Activated CD4-positive, alpha-beta T cell treated with anti-CD3 and anti-CD28 coated beads for 1 hour (primary cell): Measurements from ENCODE around the gene KLF16.

Experiments used
- DNase-seq: peaks from one replicate; pipeline ENCODE4 v3.0.0-alpha.2; 2020

KLF16 gene

DNA sequence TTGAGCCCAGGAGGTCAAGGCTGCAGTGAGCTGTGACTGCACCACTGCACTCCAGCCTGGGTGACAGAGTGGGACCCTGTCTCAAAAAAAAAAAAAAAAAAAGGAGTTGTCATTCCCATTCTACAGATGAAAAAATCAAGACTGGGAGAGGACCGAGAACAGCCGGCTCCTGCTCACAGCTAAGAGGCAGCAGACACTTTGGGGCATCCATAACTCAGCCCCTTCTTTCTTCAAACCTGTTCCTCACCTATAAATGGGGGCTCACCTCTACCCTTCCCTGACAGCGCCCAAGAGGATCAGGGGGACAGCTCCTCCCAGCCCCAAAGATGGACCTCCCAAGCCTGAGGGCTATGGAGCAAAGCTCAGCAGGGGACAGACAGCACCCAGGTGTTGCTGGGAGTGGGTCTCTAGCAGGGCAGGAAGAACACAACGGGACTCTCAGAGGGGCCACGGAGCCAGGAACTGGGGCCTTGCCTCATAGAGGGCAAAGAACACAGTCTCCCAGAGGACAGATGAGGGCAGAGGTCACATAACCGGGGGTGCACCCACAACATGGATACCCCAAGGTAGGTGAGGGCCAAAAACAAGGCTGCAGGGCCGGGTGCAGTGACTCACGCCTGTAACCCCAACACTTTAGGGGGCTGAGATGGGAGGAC, 3.4 kb upstream of the KLF16 start:
- DNase-seq: no peak

DNA sequence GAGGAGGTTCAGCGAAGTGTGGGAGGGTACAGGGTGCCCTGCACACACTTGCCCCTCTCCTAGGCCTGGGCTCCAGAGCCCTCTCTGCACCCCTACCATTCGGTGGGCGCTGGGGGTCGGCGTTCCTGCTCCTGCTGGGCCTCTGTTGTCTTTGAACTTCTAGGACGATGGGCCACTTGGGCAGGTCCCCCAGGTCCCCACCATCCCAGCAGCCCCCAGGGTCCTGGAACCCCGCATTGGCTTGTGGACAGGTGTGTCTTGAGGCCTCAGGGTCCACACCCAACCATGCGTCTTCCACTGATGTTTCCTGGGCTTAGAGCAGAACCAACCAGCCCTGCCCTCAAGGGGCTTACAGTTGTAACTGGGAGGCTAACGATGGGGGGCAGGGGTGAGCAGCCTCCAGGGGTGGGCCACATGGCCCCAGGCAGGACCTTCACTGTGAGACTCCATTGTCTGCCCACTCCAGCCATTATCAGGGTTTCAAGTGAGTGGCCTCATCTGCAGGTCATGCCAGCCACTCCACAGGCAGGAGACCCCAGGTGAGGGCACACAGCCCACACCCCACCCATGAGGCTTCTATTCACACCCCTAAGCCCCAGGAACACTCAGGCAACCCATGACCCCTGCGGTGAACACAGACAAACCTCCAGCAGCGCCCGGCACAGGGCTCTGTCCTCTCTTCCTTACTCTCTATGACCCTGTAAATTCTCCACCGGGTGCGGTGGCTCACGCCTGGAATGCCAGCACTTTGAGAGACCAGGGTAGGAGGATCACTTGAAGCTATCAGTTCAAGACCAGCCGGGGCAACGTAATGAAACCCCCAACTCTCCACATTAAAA, 2.0 kb upstream of the KLF16 start:
- no peak for DNase-seq

DNA sequence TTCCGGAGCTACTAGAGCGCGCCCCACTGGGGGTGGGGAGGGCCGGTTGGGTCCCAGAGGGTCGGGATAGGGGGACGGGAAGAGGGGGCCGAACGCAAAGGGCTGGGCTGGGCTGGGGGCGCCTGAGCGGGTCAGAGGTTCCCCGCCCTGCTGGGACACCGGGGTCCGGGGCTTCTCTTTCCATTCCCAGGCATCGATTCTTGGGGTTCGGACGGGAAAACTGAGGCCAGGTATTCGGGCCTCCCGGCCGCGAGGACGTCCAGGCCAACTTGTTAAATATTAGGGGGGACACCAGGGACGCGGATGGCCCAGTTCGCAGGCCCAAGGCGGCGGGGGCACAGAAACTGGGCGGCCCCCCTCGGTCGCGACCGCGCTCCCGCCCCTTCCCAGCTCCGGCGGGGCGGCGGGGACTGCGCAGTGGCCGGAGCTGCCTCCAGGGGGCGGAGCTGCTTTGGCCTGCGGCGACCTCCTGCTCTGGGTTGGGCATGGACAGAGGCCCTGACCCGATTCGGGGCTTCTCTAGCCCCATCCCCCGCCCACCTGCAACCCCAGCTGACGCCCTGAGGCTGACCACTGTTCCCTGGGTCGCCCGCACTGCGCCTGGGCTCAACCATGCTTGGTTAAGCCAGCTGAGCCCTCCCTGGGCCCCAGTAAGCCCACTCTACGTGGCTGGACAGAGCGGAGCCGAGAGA, 1.2 kb upstream of the KLF16 start:
- DNase-seq: no peak

- DNase-seq: peak; percentile 90
These were observed 480 bp upstream of the KLF16 start for GRCh38 chr19:1863638-1864479.

- DNase-seq: no peak
These were observed 703 bp downstream of the KLF16 start for GRCh38 chr19:1862424-1863327.

GRCh38 chr19:1862068-1862423, 1.3 kb downstream of the KLF16 start:
- DNase-seq: no peak

DNA sequence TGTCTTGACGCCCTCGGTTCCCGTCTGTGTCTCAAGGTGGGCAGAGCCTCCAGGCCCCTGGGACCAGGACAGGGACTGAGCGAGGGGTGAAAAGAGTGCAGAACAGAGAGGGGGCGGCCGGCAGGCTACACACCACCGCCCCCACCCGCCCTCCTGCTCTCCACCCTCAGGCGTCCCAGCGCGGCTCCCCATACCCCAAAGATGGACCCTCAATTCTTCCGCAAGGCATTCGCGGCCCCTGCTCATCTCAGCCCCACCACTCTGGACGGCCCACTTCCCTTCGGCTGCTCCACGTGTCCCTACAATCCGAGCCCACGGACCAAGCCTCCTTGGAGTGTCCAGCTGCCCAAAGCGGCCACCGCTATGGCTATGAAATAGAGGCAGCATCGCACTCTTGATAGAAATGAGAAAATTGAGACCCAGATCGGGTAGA, 1.8 kb downstream of the KLF16 start:
- no peak for DNase-seq

DNA sequence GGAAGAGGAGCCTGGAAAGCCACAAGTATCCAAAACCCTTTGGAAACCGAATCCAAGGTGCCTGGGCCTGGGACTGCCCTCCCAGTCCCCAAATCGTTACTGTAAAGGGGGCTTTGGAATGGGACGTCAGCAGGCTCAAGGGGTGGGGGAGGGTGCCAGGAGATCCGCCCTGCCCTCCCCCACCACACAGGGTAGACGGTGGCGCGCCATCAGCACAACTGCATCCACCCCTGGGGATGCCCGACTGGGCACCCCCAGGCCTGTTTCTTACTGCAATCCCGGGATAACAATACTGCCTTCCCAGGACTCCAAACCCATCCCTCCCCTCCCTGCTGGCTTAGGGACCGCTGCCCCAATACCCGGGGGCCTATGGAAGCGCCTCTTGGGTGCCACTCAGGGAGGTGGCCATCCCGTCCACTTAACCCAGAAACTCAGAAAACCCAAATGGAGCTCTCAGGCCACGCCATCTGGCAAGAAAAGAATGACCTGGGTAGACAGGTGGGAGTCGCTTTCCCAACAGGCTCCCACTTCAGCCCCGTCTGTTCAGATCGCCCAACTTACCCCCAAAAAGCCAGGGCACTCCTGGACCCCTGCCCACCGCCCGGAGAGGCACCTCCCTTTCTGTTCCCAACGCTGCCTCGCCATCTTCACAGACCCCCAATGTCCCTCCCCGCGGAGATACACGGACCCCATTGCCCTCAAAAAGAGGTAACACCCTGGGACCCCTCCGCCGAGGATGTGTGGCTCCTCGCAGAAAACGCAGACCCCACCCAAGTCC, 2.4 kb downstream of the KLF16 start:
- no peak for DNase-seq

DNA sequence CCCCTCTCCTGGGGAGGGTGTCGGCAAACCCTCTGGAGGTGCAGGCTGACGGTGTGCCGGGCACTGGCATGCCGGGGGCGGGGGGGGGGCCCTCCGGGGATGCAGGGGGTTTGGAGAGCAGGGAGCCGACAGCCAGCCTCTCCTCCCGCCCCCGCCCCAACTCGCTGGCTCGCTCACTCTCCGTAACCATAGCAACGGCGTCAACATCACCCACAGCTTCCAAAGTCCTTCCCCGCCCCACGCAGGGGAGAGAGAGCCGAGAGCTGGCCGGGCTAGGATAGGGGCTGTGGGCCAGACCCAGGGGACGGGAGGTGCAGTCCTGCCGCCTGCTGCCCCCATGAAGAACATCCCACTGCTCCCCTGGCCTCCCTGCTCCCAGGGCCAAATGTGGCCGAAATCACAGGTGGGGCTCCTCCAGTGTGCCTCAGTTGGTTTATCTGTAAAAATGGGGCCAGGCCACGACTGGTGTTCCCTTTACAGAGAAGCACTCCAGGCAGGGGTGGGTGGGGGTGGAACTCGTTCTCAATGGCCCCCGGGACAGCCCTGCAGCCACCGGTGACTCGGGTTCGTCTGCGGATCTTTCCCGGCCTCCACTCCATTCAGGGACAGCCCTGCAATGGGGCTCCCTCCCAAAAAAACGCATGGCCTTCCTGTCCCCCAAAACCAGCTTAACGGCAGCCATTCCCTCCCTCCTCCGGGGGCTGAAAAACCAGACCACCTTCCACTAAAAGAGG, 3.2 kb downstream of the KLF16 start:
- DNase-seq: peak; percentile 42

GRCh38 chr19:1859331-1859781, 4.0 kb downstream of the KLF16 start:
- no peak for DNase-seq

DNA sequence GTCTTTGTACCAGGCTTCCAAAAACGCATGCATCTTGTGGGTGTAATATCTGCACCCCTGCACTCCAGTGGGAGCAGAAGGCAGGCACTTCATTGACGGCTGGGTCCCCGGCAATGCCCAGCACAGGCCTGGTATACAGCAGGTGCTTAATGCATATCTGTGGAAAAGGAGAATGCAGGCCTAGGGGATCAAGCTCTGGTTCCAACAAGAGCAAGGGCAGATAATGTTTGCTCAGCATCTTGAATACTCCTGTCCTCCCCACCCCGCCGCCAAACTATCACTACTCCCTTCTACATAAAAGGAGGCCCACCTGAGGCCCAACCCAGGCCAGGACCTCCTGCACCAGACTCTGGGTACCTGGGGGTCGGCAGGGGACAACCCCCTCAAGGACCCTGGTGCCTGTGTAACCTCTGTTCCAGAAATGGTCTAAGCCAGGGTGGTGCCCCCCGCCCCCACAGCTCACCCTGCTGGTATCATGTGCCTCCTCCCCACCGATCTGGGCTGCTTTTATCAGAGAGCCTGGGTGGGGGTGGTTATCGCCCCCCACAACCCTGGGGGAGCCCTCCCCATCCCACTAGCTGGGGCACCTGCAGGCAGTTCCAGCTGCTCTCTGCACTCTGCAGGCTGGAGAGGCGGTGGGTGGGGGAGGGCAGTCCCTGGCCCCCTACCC, 4.8 kb downstream of the KLF16 start:
- no peak for DNase-seq

GRCh38 chr19:1857648-1858326, 5.6 kb downstream of the KLF16 start:
- DNase-seq: no peak

DNA sequence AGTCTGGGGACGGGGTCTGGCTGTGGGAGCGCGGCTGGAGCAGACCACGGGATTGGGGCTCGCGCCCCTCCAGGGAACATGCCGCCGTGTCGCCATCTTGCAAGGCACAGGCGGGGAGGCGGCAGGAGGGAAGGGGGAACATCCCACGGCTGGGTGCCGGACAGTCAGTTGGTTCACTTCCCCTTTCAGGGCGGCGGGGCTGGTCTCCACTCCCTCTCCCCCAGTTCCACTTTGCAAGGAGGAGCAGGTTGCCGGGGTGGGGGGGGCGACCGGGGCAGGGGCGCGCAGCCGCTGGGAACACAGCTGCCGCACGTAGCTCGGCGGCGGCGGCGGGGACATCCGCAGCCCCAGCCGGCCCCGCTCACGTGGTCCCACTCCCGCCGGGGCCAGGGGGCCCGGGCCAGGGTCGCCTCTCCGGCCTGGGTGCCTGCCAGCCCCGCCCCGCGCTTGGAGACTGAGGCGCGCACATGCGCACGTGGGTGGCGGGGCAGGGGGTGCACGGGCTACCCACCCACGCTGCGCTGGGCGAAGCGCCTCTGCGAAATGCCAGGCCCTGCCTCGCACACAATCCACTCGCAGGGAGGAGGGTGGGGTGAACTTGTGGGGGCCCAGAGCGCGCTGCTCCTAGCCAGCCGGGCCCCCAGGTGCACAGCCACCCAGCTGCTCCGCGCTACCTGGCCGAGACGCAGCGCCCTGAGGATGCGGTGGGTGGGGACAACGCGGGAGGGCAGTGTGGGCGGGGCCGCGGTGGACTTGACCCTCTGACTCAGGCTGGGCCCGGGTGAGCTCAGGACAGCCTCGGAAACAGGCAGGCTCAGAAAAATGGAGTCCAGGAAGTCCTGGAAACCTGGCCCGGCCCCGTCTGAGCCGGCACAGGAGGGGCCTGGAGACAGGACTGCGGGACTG, 6.4 kb downstream of the KLF16 start:
- DNase-seq: no peak

DNA sequence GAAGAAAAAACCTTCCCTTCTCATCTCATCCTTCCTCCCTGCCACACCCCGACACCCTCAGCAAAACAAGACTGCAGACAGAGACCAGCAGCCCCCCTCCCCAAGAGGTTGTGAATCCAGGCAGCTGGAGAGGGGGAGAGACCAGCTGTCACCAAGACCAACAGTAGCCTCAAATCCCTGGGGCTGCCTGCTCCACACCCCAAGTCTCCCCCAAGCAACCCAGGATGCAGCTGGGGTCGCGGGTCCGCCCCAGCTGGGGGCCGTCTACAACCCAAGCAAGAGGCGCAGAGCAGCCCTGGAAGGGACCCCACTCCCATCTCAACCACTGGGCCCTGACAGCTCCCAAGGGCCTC, 7.1 kb downstream of the KLF16 start:
- no peak for DNase-seq

- DNase-seq: no peak
These were observed 7.5 kb downstream of the KLF16 start for GRCh38 chr19:1855828-1856255.

GRCh38 chr19:1855040-1855827, 8.1 kb downstream of the KLF16 start:
- peak; percentile 66 for DNase-seq

DNA sequence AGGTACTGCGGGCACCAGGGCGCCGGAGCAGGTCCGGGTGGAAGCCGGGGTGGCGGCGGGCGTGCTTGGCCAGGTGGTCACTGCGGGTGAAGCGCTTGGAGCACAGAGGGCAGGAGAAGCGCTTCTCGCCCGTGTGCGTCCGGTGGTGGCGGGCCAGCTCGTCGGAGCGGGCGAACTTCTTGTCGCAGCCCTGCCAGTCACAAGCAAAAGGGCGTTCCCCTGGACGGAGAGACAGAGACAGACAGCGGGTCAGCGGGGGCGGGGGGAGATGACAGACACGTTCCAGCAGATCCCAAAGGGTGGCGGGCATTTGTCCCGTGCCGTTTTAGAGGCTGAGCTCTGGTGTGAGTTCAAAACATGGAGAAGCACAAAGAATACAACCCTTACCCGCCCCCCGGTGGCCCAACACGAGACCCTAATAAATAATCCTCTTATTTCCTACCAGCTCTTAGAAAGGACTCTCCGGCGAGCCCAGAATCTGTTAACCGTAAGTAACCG, 8.8 kb downstream of the KLF16 start:
- no peak for DNase-seq
